Lower lobe of right lung (tissue), 2 donors: Measurements from ENCODE around the gene ARFRP1. TPM values are rescaled to one million over a fixed set of nuclear protein-coding genes. Genes with fewer than 3 reads are reported as not detected.

ENCODE experiments used
- ATAC-seq, 2 donors: fragments of 200-7000 bp; cut with Tn5 transposase; one replicate each; pipeline ENCODE4 v1.9.1; 2020 to 2022; ENCODE audit warnings: mild to moderate bottlenecking in 2 of 2, moderate library complexity in 2 of 2
- DNase-seq: peaks from one replicate; pipeline ENCODE4 v3.0.0-alpha.2; 2020
- H3K27ac ChIP-seq: fragments of 200-600 bp; one replicate; pipeline ENCODE4 v1.8.0; 2022
- H3K27me3 ChIP-seq: fragments of 200-600 bp; one replicate; pipeline ENCODE4 v1.8.0; 2022; ENCODE audit warnings: low read depth
- H3K36me3 ChIP-seq: fragments of 200-600 bp; one replicate; pipeline ENCODE4 v1.8.0; 2022; ENCODE audit warnings: mild to moderate bottlenecking
- H3K4me1 ChIP-seq: fragments of 200-600 bp; one replicate; pipeline ENCODE4 v1.8.0; 2022
- H3K4me3 ChIP-seq: fragments of 200-600 bp; one replicate; pipeline ENCODE4 v1.8.0; 2022; ENCODE audit warnings: mild to moderate bottlenecking
- H3K9me3 ChIP-seq: fragments of 200-600 bp; one replicate; pipeline ENCODE4 v1.8.0; 2022
- intact Hi-C: fragments of 100-400 bp; cut with DNase I; formaldehyde crosslinking; loops from one replicate; pipeline ENCODE4 v1.11.0; 2022
- total RNA-seq: library from RNA; stranded (reverse); fragmentation: NEBNext Ultra II Directional; extraction: Animal tissue kit (Norgen Biotek cat#: 25700); gene quantifications from one replicate; pipeline ENCODE4 v1.2.1, GENCODE V29; 2021
- TF ChIP-seq, protein P1 (sequence below): fragments of 200-600 bp; IDR thresholded peaks from one replicate; pipeline ENCODE4 v1.8.0; 2022; ENCODE audit warnings: antibody characterized with exemption, mild to moderate bottlenecking
- donor health status: DM: no; HTN: yes; CAD: no; lungs with severe emphysema.

The ARFRP1 gene
- total RNA-seq, 1 donor from 2014 or later, result 44.3 TPM

DNA sequence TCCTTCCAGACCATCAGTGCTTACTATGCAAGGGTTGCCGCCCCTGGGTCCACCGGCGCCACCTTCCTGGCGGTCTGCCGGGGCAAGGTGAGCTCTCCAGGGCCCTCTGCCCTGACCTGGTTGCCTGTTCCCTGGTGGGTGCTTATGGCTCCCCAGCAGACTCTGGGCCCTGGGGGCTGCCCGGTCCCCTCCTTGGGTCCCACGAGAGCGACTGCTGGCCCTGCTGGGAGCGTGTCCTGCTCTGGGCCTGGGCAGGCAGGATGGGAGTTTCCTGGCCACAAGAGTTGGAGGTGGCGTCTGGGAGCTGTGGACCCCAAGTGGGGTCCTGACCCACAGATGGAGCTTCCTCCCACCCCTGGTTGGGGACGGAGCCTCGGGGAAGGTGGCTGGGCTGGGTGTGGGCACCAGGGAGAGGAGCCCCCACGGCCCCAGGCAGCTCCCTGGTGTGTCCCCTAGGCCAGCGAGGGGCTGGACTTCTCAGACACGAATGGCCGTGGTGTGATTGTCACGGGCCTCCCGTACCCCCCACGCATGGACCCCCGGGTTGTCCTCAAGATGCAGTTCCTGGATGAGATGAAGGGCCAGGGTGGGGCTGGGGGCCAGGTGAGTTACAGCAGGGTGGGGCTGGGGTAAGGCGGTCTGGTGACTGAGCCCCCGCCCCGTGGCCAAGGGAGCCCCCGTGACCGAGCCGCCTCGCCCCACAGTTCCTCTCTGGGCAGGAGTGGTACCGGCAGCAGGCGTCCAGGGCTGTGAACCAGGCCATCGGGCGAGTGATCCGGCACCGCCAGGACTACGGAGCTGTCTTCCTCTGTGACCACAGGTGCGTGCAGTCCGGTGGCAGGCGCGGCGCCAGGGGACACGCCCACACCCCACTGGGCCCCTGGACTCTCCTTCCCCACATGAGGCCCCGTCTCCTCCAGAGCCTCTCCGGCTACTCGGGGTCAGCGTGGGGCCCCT is 18.5 kb downstream of the ARFRP1 start:
- Histone ChIP-seq H3K27ac (peak overlapping the region; percentile 93), H3K4me1 (peaks cover 60% of the 10 kb centered on the region), H3K27me3 (no peaks in the 10 kb centered on the region), H3K4me3 (no peak overlapping the region), H3K36me3 (peaks cover under 1% of the 10 kb centered on the region), H3K9me3 (no peaks in the 10 kb centered on the region)
- intact Hi-C loops, result no loop called here
- no peak for ATAC-seq
- no peak for DNase-seq
- TF ChIP-seq, protein P1, sequence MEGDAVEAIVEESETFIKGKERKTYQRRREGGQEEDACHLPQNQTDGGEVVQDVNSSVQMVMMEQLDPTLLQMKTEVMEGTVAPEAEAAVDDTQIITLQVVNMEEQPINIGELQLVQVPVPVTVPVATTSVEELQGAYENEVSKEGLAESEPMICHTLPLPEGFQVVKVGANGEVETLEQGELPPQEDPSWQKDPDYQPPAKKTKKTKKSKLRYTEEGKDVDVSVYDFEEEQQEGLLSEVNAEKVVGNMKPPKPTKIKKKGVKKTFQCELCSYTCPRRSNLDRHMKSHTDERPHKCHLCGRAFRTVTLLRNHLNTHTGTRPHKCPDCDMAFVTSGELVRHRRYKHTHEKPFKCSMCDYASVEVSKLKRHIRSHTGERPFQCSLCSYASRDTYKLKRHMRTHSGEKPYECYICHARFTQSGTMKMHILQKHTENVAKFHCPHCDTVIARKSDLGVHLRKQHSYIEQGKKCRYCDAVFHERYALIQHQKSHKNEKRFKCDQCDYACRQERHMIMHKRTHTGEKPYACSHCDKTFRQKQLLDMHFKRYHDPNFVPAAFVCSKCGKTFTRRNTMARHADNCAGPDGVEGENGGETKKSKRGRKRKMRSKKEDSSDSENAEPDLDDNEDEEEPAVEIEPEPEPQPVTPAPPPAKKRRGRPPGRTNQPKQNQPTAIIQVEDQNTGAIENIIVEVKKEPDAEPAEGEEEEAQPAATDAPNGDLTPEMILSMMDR, result no peak

DNA sequence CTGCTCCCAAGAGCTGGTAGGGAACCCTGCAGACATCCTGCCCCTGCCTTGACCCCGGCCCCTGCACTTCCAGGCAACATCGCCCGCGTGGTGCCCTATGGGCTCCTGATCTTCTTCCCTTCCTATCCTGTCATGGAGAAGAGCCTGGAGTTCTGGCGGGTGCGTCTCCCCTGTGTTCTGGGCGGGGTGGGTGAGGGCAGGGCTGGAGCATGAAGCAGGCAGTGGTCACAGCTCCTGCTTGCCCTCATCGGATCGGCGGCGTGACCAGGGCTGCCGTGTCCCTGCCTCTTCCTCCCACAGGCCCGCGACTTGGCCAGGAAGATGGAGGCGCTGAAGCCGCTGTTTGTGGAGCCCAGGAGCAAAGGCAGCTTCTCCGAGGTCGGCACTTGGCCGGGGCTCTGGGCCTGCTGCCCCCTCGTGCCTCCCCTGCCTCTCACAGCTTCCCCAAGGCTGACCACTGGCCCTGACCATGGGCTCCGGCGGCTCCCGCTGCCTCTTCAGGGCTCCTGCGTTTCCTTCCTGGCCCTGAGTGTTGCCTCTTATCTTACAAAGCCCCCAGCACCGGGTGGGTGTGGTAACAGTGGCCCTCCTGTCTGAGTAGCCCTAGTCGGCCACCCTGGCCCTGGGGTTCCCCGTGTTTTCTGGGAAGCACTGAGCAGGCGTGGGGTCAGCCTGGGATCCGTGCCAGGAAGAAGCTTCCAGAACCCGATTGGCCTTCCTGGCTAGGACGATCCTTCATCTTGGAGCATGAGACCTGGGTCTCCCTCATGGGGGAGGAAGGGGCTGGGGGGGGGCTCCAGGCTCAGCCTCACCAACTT is 19.3 kb downstream of the ARFRP1 start:
- TF ChIP-seq, protein P1, result no peak
- no peaks in the 10 kb centered on the region for H3K36me3 ChIP-seq
- no peak overlapping the region for H3K4me3 ChIP-seq
- no peak for DNase-seq
- H3K27me3 ChIP-seq, result no peaks in the 10 kb centered on the region
- ATAC-seq, result no peak
- peaks cover 60% of the 10 kb centered on the region for H3K4me1 ChIP-seq
- H3K9me3 ChIP-seq, result no peaks in the 10 kb centered on the region
- H3K27ac ChIP-seq, result peak overlapping the region; percentile 93
- intact Hi-C loops, result no loop called here

GRCh38 chr20:63687419-63688178 is 20.2 kb downstream of the ARFRP1 start:
- intact Hi-C loops, result no loop called here

DNA sequence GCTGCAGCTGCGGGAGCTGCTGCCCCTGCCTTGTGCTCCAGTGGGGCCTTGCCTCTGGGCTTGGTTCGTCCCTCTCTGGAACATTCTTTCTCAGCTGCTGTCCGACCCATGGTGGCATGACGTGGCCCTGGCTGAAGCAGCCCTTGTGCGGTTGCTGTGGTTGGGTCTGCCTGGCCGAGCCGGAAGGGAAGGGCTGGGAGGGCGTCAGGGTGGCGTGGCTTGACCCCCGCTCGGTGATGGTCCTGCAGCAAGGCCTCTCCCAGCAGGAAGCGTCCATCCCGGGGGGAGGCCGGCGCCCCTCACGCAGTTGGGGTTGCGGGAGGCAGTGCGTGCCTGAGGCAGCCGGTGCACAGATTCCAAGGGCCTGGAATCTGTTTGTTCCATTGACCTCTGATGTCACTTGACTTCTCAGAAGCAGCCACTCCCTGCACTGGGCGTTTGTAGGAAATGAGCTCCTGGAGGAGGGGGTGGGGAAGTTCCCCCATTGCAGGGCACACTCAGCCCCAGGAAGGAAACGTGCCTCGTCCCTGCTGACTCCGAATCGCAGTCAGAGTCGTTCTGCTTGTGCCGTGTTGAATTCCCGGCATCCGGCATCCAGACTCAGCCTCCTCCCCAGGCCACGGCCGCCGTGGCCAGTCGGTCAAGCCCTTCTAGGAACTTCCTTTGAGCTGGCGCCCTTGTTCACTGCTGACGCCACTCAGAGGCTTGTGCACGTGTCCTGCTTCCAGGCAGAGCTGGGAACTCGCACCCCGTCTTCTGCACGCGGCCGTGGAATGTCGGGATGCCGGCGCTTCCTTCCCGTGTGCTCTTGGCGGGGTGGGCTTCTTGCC is 21.1 kb downstream of the ARFRP1 start:
- Histone ChIP-seq H3K4me3 (peak overlapping the region; percentile 29), H3K4me1 (peaks cover 62% of the 10 kb centered on the region), H3K27me3 (no peaks in the 10 kb centered on the region), H3K36me3 (no peaks in the 10 kb centered on the region), H3K9me3 (no peaks in the 10 kb centered on the region), H3K27ac (peak overlapping the region; percentile 93)
- ATAC-seq (peak; percentile 71 to 73), DNase-seq (peak; percentile 78)
- intact Hi-C loops, result no loop called here
- TF ChIP-seq, protein P1, result no peak

More at GRCh38 chr20:63687419-63688178, 20.2 kb downstream of the ARFRP1 start:
- ATAC-seq (no peak), DNase-seq (no peak)
- no peak overlapping the region for H3K4me3 ChIP-seq
- H3K27me3 ChIP-seq, result no peaks in the 10 kb centered on the region
- H3K4me1 ChIP-seq, result peaks cover 64% of the 10 kb centered on the region
- peak overlapping the region; percentile 93 for H3K27ac ChIP-seq
- TF ChIP-seq, protein P1, result no peak
- H3K9me3 ChIP-seq, result no peaks in the 10 kb centered on the region
- H3K36me3 ChIP-seq, result no peaks in the 10 kb centered on the region
